OCI-LY7 (cell line): Measurements from ENCODE around the gene TFDP3.

Source experiments
- CTCF ChIP-seq: fragments of 200-600 bp; sonication (generic); conservative IDR thresholded peaks from 2 replicates; pipeline ENCODE4 v1.5.1; 2014; ENCODE audit warnings: mild to moderate bottlenecking, antibody characterized with exemption, low read length, moderate library complexity, mixed read lengths
- EZH2phosphoT487 ChIP-seq: fragments of 200-600 bp; sonication (generic); IDR thresholded peaks from 2 replicates; pipeline ENCODE4 v1.6.1; 2018; ENCODE audit warnings: low read depth, borderline replicate concordance, mild to moderate bottlenecking, mixed run types, antibody characterized with exemption, low read length, moderate library complexity, mixed read lengths

- TF ChIP-seq CTCF (no peak), EZH2phosphoT487 (no peak)
Measured at GRCh38 chrX:133258481-133258880, 40.3 kb upstream of the TFDP3 start.
